ENCODE data around the gene CARNS1. TPM values are rescaled to one million over a fixed set of nuclear protein-coding genes. Genes with fewer than 3 reads are reported as not detected.

The CARNS1 gene
- total RNA-seq, 4 donors from 2014 or later: 0.30 to 1.5 (median 1.0) TPM

DNA sequence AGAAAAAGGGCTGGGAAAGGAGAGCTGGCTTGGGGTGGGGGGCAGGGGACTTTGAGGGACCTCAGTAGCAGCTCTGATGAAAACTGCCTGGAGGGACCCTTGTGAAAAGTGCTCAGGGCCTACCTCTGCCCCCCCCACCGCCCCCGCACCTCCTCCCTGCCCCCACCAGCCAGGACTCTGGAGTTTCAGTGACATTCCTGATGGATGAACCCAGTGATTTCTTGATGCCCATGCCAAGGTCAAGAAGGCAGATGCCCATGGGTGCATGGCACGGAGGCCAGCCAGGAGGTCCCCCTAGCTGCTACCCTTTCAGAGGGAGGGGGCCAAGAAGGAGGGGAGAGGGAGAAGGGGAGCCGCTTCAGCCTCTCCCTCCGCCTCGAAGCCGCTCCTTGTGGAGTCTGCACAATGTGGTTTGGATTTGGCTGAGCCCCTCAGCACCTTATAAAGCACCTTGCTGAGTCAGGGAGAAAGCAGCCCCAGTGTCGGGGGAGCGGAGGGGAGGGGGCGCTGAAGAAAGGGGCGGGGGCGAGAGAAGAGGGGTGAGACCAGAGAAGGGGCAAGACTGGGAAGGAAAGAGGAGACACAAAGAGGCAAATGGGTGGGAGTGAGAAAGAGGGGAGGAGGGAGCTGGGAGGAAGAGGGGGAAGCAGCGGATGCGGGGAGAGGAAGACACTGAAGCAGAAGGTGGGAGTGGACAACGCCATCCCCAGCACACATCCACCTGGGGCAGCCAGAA, 40.0 kb upstream of the CARNS1 start:
- H3K4me3 ChIP-seq (ENCODE audit: low read depth, poor library complexity, severe bottlenecking): no peak overlapping the region
- DNase-seq (ENCODE audit: low spot score in 2 of 2): no peak
- 61 to 64% methylated on average over 15 of the region's 15 CpGs for WGBS, 2 donors
- TF ChIP-seq, protein P1, sequence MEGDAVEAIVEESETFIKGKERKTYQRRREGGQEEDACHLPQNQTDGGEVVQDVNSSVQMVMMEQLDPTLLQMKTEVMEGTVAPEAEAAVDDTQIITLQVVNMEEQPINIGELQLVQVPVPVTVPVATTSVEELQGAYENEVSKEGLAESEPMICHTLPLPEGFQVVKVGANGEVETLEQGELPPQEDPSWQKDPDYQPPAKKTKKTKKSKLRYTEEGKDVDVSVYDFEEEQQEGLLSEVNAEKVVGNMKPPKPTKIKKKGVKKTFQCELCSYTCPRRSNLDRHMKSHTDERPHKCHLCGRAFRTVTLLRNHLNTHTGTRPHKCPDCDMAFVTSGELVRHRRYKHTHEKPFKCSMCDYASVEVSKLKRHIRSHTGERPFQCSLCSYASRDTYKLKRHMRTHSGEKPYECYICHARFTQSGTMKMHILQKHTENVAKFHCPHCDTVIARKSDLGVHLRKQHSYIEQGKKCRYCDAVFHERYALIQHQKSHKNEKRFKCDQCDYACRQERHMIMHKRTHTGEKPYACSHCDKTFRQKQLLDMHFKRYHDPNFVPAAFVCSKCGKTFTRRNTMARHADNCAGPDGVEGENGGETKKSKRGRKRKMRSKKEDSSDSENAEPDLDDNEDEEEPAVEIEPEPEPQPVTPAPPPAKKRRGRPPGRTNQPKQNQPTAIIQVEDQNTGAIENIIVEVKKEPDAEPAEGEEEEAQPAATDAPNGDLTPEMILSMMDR (IDR thresholded peaks at IDR 0.05): no peak
- TF ChIP-seq POLR2A (IDR thresholded peaks at IDR 0.05): no peak
- intact Hi-C loops (cut with DNase I; ENCODE audit: low total_unique reads): no loop called here

DNA sequence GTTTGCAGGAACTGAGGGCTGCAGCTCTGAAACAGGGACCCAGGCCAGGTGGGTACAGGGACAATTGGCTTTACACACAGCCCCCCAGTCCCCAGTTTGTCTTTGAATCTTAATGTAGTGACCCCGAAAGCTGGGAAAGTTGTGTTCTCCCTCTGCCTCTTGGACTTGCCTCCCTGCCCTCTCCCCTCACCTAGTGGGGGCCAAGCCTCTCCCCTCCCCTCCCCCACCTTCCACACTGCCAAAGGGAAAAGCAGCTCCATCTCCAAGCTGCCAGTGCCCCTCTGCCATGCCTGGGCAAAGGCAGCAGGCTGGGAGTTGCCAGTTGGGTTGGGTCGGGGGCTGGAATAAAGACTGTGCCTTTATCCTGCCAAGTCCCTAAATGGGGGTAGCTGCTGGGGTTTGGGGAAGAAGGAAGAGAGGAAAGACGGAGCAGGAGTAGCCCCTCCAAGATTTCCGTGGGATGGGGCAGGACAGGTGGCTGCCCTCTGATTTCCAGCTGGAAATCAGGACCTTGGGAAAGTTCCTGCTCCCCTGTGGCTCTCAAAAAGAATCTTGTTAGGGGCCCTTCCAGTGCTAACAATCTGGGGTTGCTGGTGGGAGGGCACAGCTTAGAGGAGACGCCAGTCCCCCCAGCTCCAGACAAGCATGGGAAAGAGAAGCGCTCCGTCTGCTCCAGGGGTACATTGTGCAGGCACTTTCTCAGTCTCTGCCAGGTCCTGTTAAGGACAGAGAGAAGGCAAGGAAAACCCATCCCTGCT, 39.2 kb upstream of the CARNS1 start:
- no peak overlapping the region for H3K4me3 ChIP-seq (ENCODE audit: low read depth, poor library complexity, severe bottlenecking)
- 72 to 76% methylated on average over 7 of the region's 7 CpGs for WGBS, 2 donors
- intact Hi-C loops (cut with DNase I; ENCODE audit: low total_unique reads): no loop called here
- TF ChIP-seq, protein P1 (IDR thresholded peaks at IDR 0.05): no peak
- TF ChIP-seq POLR2A (IDR thresholded peaks at IDR 0.05): no peak
- no peak for DNase-seq (ENCODE audit: low spot score in 2 of 2)

DNA sequence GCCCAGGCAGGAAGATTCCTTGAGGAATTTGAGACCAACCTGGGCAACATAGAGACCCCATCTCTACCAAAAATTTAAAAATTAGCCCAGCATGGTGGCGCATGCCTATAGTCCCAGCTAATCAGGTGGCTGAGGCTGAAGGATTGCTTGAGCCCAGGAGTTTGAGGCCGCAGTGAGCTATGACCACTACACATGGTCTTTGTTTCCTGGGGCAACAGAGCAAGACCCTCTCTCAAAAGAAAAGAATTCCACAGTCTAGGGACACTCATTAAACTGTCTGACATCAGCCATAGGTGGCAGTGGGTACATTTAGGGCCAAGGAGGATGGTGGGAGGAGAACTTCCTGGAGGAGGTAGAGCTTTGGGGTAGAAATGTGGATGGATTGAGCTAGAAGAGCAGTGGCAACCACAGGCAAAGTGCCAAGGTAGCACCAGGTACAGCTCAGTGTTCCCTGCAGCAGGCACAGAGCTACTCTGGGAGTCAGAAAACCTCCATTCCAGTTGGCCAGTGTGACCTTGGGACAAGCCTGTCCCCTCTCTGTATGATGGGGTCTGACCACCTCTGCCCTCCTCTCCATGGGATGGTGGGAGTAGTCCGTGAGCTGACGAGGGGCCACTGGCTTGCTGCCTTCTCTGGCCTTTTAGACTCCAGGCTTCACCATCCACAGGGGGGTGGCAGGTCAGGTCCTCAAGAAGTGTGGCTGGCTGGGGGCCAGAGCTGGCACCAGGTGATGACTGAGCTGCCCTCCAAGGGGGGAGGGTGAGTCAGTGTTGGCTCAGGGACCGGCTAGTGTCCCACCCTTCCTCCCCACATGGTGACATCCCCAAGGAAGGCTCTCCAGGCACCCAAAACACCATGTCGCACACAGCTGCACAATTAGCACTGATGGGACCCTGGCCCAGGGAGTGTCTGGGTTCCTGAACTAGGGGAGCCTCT, 38.3 kb upstream of the CARNS1 start:
- 97 to 100% methylated on average over 4 to 5 of the region's 6 CpGs for WGBS, 2 donors
- intact Hi-C loops (cut with DNase I; ENCODE audit: low total_unique reads): no loop called here
- TF ChIP-seq, protein P1 (IDR thresholded peaks at IDR 0.05): no peak
- no peak for TF ChIP-seq POLR2A (IDR thresholded peaks at IDR 0.05)
- H3K4me3 ChIP-seq (ENCODE audit: low read depth, poor library complexity, severe bottlenecking): no peak overlapping the region
- DNase-seq (ENCODE audit: low spot score in 2 of 2): no peak

DNA sequence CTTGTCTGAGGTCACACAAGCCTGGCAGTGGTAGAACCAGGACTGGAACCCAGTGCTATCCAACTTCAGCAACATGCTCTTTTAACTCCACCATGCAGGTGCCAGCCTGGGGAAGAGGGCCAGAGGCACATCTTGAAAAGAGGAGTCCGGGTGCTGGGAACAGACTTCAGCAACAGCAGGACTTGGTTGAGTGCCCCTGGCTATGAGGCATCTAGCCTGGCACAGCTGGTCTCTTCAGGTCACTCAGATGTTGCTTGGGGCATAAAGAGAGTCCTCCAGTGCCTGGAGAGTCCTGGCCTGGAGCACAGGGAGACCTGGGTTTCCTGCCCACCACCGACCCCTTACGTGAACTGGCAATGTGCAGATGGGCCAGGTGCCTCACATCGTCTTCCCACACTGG, 36.9 kb upstream of the CARNS1 start:
- TF ChIP-seq, protein P1 (IDR thresholded peaks at IDR 0.05): no peak
- TF ChIP-seq POLR2A (IDR thresholded peaks at IDR 0.05): no peak
- no peak overlapping the region for H3K4me3 ChIP-seq (ENCODE audit: low read depth, poor library complexity, severe bottlenecking)
- WGBS, 2 donors: 73 to 94% methylated on average over 2 to 4 of the region's 4 CpGs
- intact Hi-C loops (cut with DNase I; ENCODE audit: low total_unique reads): no loop called here
- DNase-seq (ENCODE audit: low spot score in 2 of 2): no peak
